Measurements from ENCODE around the gene MGAT5B. TPM values are rescaled to one million over a fixed set of nuclear protein-coding genes. Genes with fewer than 3 reads are reported as not detected.

The MGAT5B gene
- total RNA-seq, 1 experiment from 2014 or later = 1.0 TPM

- Mint-ChIP-seq H3K36me3 (ENCODE audit: insufficient read depth, unreplicated experiment) (no peaks in the 10 kb centered on the region), H3K27ac (ENCODE audit: unreplicated experiment) (no peak overlapping the region), H3K4me3 (ENCODE audit: low read depth, unreplicated experiment) (no peak overlapping the region), H3K4me1 (ENCODE audit: low read depth, unreplicated experiment) (no peaks in the 10 kb centered on the region), H3K27me3 (ENCODE audit: unreplicated experiment) (peaks cover 48% of the 10 kb centered on the region), H3K9me3 (ENCODE audit: low read depth, unreplicated experiment) (no peaks in the 10 kb centered on the region)
- BruUV-seq (replicated peaks) = no TSS peak
- intact Hi-C loops (cut with micrococcal nuclease; ENCODE audit: unreplicated experiment) = no loop called here
- TF ChIP-seq, protein P1, sequence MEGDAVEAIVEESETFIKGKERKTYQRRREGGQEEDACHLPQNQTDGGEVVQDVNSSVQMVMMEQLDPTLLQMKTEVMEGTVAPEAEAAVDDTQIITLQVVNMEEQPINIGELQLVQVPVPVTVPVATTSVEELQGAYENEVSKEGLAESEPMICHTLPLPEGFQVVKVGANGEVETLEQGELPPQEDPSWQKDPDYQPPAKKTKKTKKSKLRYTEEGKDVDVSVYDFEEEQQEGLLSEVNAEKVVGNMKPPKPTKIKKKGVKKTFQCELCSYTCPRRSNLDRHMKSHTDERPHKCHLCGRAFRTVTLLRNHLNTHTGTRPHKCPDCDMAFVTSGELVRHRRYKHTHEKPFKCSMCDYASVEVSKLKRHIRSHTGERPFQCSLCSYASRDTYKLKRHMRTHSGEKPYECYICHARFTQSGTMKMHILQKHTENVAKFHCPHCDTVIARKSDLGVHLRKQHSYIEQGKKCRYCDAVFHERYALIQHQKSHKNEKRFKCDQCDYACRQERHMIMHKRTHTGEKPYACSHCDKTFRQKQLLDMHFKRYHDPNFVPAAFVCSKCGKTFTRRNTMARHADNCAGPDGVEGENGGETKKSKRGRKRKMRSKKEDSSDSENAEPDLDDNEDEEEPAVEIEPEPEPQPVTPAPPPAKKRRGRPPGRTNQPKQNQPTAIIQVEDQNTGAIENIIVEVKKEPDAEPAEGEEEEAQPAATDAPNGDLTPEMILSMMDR (IDR thresholded peaks at IDR 0.05; ENCODE audit: unreplicated experiment) = no peak
- DNase-seq = no peak
- CTCF ChIA-PET = interaction anchor here (0.6 kb wide), 1 partner anchor 155 kb away, joined by 3 read pairs; no protein-coding TSS in a partner anchor
These were observed 25.6 kb downstream of the MGAT5B start for GRCh38 chr17:76893623-76894334.

GRCh38 chr17:76894842-76895241, 26.6 kb downstream of the MGAT5B start:
- CTCF ChIA-PET = no interaction called here
- Mint-ChIP-seq H3K27me3 (ENCODE audit: unreplicated experiment) (peaks cover 57% of the 10 kb centered on the region), H3K4me3 (ENCODE audit: low read depth, unreplicated experiment) (no peak overlapping the region), H3K9me3 (ENCODE audit: low read depth, unreplicated experiment) (no peaks in the 10 kb centered on the region), H3K4me1 (ENCODE audit: low read depth, unreplicated experiment) (no peaks in the 10 kb centered on the region), H3K36me3 (ENCODE audit: insufficient read depth, unreplicated experiment) (no peaks in the 10 kb centered on the region), H3K27ac (ENCODE audit: unreplicated experiment) (no peak overlapping the region)
- intact Hi-C loops (cut with micrococcal nuclease; ENCODE audit: unreplicated experiment) = no loop called here
- no TSS peak for BruUV-seq (replicated peaks)
- TF ChIP-seq, protein P1 (IDR thresholded peaks at IDR 0.05; ENCODE audit: unreplicated experiment) = no peak
- no peak for DNase-seq

GRCh38 chr17:76897023-76897422, 28.8 kb downstream of the MGAT5B start:
- no TSS peak for BruUV-seq (replicated peaks)
- no peak overlapping the region for H3K27ac Mint-ChIP-seq (ENCODE audit: unreplicated experiment)

DNA sequence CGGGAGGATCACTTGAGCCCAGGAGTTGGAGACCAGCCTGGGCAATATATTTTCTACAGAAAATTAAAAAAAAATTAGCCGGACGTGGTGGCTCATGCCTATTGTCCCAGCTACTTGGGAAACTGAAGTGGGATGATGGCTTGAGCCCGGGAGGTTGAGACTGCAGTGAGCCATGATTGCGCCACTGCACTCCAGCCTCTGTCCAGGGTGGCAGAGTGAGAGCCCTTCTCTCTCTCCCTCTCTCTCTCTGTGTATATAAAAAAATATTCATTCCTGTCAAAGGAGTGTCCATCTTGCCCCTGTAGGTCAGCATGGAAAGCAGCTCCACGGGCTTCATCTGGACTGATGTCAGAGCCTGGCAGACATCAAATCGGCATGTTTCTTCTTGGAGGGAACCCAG, 31.2 kb downstream of the MGAT5B start:
- BruUV-seq (replicated peaks) = no TSS peak
- CTCF ChIA-PET = no interaction called here
- TF ChIP-seq, protein P1 (IDR thresholded peaks at IDR 0.05; ENCODE audit: unreplicated experiment) = no peak

More at GRCh38 chr17:76897023-76897422, 28.8 kb downstream of the MGAT5B start:
- no peaks in the 10 kb centered on the region for H3K9me3 Mint-ChIP-seq (ENCODE audit: low read depth, unreplicated experiment)
- H3K4me3 Mint-ChIP-seq (ENCODE audit: low read depth, unreplicated experiment) = no peak overlapping the region
- no peaks in the 10 kb centered on the region for H3K4me1 Mint-ChIP-seq (ENCODE audit: low read depth, unreplicated experiment)
- CTCF ChIA-PET = no interaction called here
- TF ChIP-seq, protein P1 (IDR thresholded peaks at IDR 0.05; ENCODE audit: unreplicated experiment) = no peak
- H3K27me3 Mint-ChIP-seq (ENCODE audit: unreplicated experiment) = peaks cover 74% of the 10 kb centered on the region
- intact Hi-C loops (cut with micrococcal nuclease; ENCODE audit: unreplicated experiment) = no loop called here
- no peak for DNase-seq
- no peaks in the 10 kb centered on the region for H3K36me3 Mint-ChIP-seq (ENCODE audit: insufficient read depth, unreplicated experiment)

More for the DNA sequence above, 31.2 kb downstream of the MGAT5B start:
- H3K9me3 Mint-ChIP-seq (ENCODE audit: low read depth, unreplicated experiment) = no peaks in the 10 kb centered on the region
- H3K27ac Mint-ChIP-seq (ENCODE audit: unreplicated experiment) = no peak overlapping the region
- no peak for DNase-seq
- no peak overlapping the region for H3K4me3 Mint-ChIP-seq (ENCODE audit: low read depth, unreplicated experiment)
- peaks cover 70% of the 10 kb centered on the region for H3K27me3 Mint-ChIP-seq (ENCODE audit: unreplicated experiment)
- intact Hi-C loops (cut with micrococcal nuclease; ENCODE audit: unreplicated experiment) = no loop called here
- no peaks in the 10 kb centered on the region for H3K4me1 Mint-ChIP-seq (ENCODE audit: low read depth, unreplicated experiment)
- no peaks in the 10 kb centered on the region for H3K36me3 Mint-ChIP-seq (ENCODE audit: insufficient read depth, unreplicated experiment)

All from Calu3 (cell line).